Activated CD4-positive, alpha-beta T cell treated with anti-CD3 and anti-CD28 coated beads, Interleukin-2, Interleukin-4, amounts not matched to agents 100 ng/mL and 50 ng/mL, durations not matched to agents 16 hours and 8 hours (primary cell): ENCODE results near the gene AGPAT4.
"Not testable (repeated sequence)": the region's sequence is repeated elsewhere in the genome, so short reads cannot be mapped to it uniquely, and the experiment has no call there.

Experiments used
- DNase-seq: peaks from one replicate; pipeline ENCODE4 v3.0.0-alpha.2; 2020; ENCODE audit warnings: low spot score

The AGPAT4 gene

DNA sequence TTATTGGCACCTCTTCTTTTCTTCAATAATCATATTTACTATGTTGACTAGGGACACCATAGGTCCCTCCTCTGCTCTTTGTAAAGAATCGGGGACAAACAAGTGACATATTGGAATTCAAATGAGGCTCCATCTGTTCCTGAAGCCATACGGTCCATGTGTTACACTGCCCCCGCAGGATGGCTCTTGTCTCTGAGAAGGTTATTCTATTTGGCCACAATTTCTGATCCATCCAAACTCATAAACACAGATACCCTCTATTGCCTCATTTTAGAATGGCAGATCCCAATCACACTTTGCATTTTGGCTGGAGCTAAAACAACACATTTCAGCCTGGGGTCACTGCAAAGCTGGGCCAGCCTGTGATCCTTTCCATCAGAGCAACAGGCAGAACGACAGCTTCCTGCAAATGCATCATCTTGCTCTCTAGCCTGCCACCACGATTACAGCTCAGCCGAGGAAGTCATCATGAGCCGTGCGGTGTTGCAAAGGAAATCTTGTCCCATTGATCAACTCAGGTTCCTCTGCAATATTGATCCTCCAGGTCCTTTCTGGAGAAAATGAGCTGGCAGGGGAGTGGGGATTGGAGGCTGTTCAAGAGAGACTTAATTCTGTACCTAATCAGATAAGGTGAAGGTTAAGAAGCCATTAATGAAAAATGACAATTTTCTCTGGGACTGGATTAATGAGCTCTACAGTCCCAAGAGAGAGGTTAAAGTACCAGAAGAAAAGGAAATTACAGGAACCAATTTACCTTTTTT is 73.1 kb downstream of the AGPAT4 start:
- DNase-seq, result no peak

DNA sequence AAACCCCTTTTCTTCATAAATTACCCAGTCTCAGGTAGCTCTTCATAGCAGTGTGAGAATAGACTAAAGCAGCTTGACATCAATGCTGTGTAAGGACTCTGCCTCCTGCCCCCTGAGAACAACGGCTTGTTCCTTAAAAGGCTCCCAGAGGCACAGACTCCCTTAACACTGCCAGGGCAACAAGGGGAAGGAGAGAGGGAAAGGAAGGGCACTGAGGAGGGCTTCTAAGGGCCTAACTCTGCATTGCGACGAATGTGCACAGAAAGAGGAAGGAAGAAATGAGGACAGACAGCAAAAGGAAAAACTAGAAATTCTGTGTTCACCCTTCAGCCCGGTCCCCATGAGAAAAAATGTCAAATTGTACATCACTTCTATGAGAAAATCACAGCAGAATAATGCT is 74.0 kb downstream of the AGPAT4 start:
- no peak for DNase-seq

DNA sequence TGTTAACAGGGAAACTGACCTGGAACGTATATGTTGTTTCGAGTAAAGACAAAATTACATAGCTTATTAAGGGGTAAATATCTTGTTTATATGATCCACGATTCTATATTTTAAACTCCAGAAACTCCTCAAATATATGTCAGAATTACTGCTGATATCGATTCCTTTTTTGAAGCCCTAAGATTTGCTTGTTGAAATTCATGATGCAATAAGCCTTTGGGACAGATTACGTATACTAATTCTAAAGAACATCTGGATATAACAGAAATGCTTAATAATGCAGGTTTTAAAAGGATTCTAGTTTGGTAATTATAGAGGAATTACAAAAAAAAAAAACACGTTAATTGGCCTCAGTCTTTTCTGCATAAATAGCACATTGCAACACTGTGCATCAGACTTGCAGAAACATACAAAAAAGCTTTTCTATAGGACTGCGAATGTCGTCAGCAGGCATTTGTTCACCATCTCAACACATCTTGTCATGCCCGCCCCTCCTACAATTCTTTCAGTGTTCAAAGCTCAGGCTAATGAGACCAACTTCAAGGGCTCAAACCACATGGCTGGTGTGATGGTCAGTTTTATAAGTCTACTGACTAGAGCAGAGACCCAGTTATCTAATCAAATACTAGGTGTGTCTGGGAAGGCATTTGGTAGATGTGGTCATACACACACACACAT is 74.9 kb downstream of the AGPAT4 start:
- no peak for DNase-seq

DNA sequence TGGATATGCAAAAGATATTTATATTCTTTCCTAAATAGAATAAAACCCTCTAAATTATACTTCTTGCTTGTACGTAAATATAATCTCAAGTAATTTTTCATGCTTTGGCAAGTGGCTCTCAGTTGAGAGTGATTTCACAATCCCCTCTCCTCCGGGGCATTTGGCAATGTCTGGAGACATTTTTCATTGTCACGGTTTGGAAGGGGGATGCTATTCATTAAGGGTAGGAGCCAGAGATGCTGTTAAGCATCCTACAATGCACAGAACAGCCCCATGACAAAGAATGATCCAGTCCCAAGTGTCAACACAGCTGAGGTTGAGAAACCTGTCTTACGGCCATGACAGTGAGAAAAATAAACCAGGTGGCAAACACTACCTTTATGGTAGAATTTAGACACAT is 75.7 kb downstream of the AGPAT4 start:
- DNase-seq, result no peak

DNA sequence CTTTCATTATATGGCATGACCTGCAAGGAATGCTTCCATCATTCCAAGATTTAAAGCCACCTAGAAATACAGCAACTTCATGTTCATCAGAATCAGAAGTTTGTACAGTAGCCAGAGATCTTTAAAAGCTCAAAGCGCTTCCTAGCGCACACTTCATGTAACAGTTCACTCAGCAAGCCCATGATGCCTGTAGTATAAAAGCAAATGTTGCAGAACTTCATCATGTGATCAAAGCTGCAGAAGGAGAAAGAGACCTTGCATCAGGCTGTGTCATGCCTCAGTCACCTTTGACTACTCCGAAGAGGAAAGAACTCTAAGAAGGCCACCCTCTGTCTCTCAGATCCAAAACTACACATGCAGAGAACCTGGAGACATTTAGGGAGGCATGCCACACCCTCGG is 78.5 kb downstream of the AGPAT4 start:
- no peak for DNase-seq

DNA sequence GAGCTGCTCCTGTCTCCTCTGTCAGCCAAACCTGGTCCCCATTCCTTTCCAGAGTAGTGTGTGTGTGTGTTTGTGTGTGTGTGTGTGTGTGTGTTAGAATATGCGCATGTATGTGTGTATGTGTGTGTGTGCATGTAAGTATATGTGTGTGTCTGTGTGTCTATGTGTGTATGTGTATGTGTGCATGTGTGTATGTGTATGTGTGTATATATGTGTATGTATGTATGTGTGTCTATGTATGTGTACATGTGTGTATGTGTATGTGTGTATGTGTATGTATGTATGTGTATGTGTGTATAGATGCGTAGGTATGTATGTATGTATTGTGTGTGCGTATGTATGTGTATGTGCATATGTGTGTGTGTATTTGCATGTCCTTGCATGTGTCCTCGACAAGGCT is 79.5 kb downstream of the AGPAT4 start:
- DNase-seq, result no peak

DNA sequence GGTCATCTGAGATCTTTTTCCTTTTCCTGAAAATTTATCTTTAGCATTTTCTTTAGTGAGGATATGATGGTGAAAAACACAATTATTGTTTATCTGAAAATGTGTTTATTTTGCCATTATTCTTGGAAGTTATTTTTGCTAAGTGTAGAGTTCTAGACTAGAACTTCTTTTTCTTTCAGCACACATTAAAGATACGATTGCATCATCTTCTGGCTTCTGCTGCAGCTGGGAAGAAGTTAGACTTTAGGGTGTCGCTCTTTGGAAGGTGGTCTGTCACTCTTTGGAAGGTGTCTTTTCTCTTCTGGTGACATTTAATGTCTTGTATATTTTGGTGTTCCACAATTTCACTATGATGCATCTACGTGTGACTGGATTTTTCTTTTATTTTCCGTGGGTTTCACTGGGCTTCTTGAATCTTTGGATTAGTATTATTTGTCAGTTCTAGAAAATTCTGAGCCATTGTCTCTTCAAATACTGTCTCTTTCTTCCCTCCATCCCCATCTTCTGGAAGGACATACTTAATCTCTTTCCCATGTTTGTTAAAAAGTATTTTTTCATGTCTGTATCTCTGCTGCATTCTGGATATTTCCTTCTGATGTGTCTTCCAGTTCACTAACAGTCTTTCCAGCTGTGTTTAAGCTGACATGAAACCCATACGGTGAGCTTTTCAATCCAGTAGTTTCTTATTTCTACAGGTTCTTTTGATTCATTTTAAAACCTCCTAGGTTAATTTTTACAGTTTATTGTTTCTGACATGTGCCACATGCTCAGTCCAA is 81.0 kb downstream of the AGPAT4 start:
- no peak for DNase-seq

DNA sequence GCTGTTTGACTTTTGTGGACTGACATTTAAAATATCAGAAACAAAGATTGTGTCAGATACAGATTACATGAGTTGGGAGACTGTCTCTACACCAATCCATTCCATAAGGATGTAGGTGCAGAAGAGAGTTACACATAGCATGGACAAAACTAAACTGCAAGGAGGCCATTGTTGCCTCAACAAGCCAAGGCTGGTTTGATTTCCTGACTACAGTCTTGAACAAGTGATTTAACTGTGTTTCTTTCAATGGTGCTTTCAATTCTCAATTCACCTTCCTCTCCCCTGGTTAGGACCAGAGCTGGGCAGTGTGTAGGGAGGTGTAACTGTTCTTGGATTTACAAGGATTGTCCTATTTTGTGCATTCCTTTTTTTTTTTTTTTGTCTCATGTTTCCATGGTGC is 82.2 kb downstream of the AGPAT4 start:
- DNase-seq, result no peak

DNA sequence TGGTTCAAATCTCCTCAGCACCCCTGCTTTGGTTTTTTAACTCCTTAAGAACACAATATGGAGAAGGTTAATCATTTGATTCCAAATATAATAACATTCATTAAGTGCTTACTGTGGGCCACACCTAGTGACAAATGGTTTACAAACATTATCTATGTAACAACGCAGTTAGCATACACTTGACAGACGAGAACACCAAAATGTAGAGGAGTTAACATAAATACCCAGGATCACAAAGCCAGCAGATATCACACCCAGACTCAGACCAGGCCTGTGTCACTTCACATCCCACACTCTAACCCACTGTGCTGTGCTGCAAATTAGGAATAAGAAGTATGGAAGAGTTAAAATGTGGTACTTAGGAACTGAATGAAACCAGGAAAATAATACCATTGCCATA is 82.9 kb downstream of the AGPAT4 start:
- no peak for DNase-seq

DNA sequence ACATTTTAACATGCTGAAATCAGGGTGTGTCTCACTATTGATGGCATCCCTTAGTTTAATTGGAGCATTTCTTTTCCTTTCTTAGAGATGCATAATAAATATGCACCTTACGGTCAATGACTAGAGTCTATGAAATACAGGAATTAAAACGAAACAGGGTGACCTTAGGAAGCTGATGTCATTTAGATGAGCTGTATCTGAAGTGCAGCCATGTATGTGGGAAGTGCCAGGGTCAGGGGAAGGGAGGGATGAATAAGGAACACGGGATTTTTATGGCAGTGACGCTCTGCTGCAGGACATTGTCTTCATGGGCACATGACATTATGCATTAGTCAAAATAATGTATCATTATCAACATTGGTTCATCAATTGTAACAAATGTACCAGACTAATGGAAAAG is 84.0 kb downstream of the AGPAT4 start:
- no peak for DNase-seq

DNA sequence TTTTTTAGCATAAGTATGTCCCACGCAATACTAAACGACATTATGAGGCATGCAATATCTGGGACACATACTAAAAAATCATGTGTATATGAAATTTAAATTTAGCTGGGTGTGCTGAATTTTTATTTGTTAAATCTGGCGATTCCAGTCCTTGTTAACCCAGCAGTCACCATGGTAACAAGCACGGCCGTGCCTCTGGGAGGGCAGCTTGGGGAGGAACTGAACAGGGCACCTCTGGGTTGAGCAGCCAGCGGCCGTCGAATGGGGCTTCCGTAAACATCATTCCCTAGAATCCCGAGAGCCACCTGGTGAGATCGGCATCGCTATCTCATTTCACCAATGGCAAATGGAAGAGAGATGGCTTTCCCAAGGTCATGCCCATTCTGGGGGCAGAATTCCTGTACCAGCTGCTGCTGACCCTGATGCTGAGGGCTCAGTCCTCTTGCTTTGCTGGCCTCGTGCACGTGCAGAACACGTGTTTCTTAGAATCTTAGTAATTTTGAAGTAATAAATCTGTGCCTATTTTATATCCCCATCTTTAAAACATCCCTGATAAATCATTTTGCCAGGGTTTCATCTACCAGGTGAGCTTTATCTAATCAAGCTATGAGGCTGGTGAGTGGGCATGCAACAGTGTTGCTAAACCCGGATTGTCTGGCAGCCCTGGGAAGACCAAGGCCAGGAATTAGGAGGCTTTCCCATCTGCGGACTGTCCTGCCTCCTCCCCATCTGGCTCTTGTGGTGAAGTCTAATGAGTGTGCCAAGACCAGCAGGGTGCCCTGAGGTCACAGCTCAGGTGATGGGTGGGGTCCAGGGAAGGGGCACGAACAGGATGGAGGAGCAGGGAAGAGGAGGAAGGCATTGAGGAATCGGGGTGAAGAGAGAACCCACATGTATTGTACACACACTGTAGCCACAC is 85.1 kb downstream of the AGPAT4 start:
- DNase-seq, result no peak

DNA sequence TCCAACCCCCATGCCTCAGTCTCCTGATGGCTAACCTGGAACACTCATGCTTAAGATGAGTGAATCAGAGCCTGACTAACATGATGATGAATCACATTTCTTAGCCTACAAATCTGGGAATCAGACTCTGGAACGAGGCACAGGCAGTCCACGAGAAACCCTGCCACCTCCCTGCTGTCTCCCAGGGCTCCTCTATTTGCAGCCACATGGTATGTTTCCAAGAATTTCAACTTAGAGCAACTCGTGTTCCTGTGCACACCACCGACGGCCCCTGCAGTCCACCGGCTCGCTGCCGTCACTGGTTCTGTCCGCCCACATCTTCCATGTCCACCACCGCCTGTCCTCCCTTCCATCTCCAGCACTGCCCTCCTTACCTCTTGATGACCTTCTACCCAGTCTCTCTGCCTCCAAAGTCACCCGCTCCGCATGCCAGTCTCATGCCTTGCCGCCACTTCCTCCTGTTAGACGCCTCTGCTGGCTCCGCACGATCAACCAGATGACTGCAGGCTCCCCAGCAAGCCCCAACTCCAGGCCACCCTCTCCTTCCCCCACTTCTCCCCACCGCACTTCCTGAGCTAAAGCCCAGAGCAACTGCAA is 87.6 kb downstream of the AGPAT4 start:
- DNase-seq, result no peak

DNA sequence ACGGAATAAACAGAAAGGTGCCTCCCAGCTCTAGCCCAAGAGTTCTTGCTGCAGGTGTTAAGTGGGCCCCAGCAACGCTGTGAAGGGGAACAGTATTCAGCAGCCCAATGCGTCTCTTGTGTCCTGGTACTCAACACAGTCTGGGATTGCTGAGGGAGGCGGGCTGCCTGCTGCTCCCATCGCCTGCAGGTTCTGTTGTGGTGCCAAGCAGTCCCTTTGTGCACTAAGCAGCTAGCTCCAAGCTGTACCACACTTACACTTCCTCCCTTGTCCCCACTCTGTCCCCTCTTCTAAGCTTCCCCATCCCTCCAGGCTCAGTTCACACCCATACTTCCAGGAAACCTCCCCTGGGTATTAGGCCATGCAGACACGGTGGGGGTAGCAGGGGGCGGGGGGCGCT is 92.7 kb downstream of the AGPAT4 start:
- DNase-seq, result no peak

DNA sequence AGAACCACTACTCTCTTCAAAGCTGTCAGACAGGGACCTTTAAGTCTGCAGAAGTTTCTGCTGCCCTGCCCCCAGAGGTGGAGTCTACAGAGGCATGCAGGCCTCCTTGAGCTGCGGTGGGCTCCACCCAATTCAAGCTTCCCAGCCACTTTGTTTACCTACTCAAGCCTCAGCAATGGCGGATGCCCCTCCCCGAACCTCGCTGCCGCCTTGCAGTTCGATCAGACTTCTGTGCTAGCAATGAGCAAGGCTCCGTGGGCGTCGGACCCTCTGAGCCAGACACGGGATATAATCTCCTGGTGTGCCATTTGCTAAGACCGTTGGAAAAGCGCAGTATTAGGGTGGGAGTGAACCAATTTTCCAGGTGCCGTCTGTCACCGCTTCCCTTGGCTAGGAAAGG is 95.7 kb downstream of the AGPAT4 start:
- DNase-seq, result not testable (repeated sequence)

DNA sequence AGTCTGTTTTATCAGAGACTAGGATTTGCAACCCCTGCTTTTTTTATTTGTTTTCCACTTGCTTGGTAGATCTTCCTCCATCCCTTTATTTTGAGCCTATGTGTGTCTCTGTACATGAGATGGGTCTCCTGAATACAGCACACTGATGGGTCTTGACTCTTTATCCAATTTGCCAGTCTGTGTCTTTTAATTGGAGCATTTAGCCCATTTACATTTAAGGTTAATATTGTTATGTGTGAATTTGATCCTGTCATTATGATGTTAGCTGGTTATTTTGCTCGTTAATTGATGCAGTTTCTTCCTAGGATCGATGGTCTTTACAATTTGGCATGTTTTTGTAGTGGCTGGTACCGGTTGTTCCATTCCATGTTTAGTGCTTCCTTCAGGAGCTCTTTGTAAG is 97.4 kb downstream of the AGPAT4 start:
- DNase-seq, result not testable (repeated sequence)

DNA sequence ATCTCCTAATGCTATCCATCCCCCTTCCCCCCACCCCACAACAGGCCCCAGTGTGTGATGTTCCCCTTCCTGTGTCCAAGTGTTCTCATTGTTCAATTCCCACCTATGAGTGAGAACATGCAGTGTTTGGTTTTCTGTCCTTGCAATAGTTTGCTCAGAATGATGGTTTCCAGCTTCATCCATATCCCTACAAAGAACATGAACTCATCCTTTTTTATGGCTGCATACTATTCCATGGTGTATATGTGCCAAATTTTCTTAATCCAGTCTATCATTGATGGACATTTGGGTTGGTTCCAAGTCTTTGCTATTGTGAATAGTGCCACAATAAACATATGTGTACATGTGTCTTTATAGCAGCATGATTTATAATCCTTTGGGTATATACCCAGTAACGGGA is 101.1 kb downstream of the AGPAT4 start:
- not testable (repeated sequence) for DNase-seq

DNA sequence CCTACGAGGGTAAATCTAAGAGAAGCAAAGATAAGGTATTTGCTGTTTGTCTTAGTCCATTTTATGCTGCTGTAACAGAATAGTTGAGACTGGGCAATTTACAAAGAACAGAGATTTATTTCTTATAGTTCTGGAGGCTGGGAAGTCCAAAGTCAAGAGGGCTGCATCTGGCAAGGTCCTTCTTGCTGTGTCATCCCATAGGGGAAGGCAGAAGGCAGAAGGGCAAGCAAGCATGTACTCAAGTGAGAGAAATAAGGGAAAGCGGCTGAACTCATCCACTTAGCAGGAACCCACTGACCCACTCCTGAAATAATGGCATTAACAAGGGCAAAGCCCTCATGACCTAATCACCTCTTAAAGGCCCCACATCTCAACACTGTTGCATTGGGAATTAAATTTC is 102.7 kb downstream of the AGPAT4 start:
- DNase-seq, result no peak

DNA sequence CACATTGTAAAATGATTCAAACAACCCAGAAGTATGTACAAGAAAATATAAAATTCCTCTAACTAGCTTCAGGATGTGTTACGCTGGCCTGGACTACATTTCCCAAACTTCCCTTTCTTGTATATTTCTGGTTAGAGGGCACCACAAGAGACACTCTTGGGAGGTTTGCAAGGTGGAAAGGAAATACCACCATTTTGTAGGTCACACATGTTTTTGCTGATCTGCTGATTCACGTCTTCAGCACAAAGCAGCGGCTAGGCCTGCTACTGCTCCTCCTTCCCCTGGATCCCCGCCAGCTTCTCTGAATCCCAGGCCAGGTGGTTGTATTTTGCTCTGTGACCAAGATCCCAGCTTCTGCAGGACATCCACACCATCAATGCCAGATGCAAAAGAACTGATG is 104.2 kb downstream of the AGPAT4 start:
- no peak for DNase-seq

DNA sequence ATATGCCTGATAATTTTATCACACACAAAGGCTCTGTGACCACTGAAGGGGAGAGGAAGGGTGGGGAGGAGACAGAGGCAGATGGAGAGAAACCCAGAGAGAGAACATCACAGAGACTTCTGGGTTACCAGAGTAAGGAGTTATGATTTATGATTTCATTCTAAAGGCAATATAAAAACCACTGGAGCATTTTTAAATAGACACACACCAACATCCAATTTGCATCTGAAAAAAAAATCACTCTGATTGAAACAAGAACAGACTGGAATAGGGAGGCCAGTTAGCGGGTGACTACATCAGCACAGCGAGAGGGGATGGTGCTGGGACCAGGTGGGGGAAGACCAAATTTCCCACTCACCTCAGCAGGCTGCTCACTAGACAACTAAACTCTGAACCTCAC is 104.8 kb downstream of the AGPAT4 start:
- no peak for DNase-seq

DNA sequence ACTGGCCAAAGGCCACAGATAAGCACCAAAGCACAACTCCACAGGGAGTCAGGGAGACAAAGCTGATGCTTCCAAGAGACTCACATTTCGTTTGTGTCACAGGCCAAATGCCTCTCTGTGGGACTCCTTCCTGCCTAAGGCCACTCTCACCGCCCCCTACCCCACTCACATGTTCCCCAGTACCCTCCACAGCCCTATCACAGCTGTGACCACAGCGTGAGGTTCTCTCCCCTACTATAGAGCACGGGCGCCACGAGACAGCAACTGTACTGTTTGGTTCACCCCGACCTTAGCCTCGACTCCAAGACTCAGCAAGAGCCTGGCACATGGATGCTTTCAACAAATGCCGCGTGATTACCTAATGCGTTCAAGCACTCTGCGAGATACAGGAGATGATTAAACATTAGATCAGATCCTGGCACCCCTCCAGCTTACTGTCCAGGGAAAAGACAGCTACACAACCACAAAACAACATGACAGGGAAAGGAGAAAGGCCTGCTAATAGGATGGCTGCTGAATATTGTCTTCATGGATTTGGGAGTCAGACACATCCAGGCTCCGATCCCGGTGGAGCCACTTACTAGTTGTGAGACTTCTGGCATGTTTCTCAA is 105.5 kb downstream of the AGPAT4 start:
- DNase-seq, result no peak

DNA sequence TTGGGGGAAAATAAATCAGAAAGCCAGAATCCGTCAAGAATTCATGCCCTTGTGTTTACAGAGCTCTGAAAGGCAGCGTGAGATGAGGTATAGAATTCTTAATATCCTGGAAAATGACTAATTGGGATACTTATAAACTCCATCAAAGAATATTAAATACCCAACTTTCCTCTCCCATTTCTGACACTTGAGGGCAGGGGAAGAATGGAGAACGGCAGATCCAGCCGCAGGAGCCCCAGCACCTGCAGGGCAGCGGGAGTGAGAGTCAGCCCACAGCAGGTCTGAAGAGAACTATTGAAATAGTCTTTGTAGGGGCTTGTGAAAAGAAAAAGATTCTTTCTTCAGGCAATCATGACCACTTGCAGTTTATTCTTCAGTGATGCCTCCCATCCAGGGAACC is 107.2 kb downstream of the AGPAT4 start:
- DNase-seq, result no peak
